A673 (cell line): ENCODE measurements around the gene THNSL1.

Experiments
- EZH2 ChIP-seq: fragments of 200-600 bp; sonication (generic); IDR thresholded peaks from 2 replicates; pipeline ENCODE4 v1.6.1; 2017; ENCODE audit warnings: borderline replicate concordance, low read depth, mild to moderate bottlenecking, mixed read lengths, antibody characterized with exemption, low read length; ENCODE audit not compliant: poor library complexity, severe bottlenecking
- TF ChIP-seq, protein P1 (sequence below): fragments of 300-800, 200-600 bp; sonication (generic); conservative IDR thresholded peaks from 2 replicates; pipeline ENCODE4 v1.5.1; 2017; ENCODE audit warnings: low read depth, mild to moderate bottlenecking, antibody characterized with exemption, low read length, moderate library complexity, mixed read lengths

DNA sequence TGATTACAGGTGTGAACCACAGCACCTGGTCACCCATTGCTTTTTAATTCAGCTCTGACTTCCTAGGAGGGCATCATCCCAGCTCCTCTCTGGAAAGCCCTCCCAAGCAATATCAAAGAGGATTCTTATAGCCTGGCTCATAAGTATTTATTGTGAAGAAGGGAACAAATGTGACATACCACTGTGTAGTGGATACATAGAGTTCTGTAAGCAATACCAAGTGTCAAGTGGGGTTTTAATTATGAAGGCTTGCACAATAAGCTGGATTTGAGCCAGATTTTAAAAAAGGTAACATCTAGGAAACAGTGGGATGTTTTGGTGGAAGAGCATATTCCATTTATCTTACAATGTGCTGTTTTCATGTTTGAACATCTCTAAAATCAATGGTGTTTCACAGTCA lies 45.0 kb upstream of the THNSL1 start:
- TF ChIP-seq, protein P1, sequence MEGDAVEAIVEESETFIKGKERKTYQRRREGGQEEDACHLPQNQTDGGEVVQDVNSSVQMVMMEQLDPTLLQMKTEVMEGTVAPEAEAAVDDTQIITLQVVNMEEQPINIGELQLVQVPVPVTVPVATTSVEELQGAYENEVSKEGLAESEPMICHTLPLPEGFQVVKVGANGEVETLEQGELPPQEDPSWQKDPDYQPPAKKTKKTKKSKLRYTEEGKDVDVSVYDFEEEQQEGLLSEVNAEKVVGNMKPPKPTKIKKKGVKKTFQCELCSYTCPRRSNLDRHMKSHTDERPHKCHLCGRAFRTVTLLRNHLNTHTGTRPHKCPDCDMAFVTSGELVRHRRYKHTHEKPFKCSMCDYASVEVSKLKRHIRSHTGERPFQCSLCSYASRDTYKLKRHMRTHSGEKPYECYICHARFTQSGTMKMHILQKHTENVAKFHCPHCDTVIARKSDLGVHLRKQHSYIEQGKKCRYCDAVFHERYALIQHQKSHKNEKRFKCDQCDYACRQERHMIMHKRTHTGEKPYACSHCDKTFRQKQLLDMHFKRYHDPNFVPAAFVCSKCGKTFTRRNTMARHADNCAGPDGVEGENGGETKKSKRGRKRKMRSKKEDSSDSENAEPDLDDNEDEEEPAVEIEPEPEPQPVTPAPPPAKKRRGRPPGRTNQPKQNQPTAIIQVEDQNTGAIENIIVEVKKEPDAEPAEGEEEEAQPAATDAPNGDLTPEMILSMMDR: no peak
- no peak for TF ChIP-seq EZH2
